Activated T-cell treated with anti-CD3 and anti-CD28 coated beads for 24 hours (primary cell): Measurements from ENCODE around the gene DGKA.

Experiments
- DNase-seq: peaks from one replicate; pipeline ENCODE4 v3.0.0-alpha.2; 2020; ENCODE audit warnings: low read depth

DGKA gene

GRCh38 chr12:55931780-55932550, 1.0 kb downstream of the DGKA start:
- DNase-seq: no peak

DNA sequence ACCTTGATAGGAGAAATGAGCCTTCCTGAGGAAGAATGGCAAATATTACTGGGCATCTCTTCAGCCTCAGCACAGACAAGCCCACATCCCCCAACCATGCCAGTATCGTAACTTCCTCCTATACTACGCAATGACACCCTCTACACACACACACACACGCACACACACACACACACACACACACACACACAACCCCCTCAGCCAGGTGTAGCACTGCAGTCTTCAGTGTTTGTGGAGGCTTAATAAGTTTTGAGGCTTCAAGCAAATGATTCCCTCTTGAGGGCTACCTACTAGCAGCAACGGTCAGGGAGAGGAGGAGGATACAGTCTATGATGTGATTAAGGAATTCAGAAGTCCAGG, 1.6 kb downstream of the DGKA start:
- peak; percentile 42 for DNase-seq

GRCh38 chr12:55933169-55933798, 2.3 kb downstream of the DGKA start:
- no peak for DNase-seq

- DNase-seq: no peak
Measured at GRCh38 chr12:55933799-55934742, 3.1 kb downstream of the DGKA start.

DNA sequence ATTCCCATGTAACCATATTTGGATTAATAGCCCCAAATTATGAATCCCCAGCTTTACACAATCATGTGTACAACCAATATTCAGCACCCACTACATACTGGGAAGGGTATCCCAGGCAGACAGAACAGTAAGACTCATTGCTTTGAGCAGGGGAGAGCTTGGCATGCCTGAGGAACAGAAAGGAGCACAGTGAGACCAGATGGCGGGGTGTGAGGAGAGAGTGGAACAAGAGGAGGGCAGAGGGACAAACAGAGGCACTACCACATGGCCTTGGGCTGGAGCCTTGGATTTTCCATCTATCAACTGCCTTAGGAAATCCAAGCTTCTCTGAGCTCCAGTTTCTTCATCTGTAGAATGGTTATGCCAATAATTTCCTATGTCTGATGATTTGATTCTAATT, 3.8 kb downstream of the DGKA start:
- DNase-seq: no peak

DNA sequence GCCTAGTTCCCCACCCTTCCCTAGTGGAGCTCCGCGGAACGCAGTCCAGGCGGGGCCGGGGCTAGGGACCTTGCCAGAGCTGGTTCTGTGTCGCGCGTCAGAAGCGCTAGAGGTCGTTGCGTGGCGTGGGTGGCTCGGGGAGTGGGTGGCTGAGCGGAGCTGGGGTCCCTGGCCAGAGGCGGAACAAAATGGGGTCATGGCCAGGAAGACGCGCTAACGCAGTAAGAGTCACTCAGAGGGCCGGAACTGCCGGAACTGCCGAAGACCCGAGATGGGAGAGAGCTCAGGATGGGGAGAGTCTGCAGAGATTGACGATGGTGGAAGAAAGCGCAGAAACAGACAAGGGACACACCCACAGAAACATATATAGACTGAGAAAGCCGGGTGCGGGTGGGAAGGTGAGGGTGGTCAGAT, 4.8 kb downstream of the DGKA start:
- no peak for DNase-seq

DNA sequence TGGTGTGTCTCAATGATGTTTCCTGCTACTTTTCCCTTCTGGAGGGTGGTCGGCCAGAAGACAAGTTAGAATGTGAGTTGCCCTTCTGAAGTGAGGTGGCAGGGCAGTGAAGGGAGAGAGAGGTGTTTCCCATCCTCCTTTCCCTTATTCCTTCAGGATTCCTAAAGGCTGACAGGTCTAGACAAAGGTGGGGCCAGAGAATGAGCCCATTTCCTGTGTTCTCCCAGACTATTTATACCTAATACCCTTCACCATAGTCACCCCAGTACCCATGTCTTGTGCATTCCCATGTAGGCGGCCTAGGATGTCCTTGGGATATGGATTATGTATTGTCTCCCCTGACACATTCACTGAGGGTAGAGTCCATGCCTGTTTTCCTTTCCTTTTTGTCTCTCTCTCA, 7.0 kb downstream of the DGKA start:
- DNase-seq: no peak

- DNase-seq: no peak
Measured at GRCh38 chr12:55938826-55939501, 8.0 kb downstream of the DGKA start.

- peak; percentile 79 for DNase-seq
Measured at GRCh38 chr12:55940065-55940732, 9.2 kb downstream of the DGKA start.

DNA sequence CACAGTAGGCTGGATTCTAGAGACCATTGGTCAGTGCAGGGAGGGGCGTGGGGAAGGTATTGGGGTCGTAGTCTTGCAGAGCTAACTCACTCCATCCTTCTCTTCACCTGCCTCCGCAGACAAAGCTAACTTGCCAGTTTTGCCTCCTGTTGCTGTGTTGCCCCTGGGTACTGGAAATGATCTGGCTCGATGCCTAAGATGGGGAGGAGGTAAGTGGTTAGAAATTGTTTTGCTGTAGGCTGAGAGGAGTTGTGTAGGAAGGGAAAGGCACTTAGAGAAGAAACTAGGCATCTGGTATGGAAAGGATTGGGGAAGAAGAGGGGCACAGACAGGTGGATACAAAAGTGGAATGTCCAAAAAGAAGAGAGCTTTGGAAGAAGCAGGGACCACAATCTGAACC, 11.1 kb downstream of the DGKA start:
- DNase-seq: no peak

DNA sequence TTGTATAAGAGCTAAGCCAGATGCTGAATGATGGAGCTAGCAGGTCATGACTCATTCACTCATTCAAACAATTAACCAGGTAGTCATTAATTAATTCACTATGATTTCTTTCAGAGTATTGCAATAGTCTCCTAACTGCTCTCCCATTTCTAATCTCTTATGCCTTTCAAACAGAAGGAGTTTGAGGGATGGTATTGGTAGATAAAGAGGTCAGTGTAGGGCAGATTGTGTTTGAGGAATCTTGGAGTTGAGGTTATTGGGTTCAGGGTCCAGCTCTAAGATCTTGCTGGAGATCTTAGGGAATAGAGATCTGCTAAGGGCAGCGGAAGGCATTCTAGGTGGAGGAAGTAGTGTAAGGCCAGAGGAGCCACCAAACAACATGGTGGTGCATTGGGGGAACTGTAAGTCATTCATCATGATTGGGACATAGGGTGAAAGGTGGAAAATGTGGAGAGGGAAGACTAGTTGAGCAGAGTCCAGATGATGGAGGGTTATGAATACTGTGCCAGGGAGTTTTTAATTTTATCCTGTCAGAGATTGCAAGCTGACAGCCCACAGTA, 11.7 kb downstream of the DGKA start:
- DNase-seq: no peak

DNA sequence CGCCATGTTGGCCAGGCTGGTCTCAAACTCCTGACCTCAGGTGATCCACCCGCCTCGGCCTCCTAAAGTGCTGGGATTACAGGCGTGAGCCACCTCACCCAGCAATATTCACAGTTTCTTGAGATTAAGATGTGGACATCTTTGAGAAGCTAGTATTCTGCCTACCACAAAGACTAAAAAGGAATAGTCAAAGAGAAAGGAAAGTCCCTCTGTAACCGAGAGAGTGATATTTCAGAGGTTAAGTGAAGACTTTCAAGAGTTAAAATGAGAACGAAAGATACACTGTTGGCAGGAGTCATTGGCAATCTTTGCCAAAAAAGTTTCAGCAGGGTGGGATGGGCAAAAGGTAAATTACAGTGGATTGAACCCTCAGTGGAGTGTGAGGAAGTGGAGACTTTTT, 15.6 kb downstream of the DGKA start:
- no peak for DNase-seq

- no peak for DNase-seq
Measured at GRCh38 chr12:55955344-55955743, 24.4 kb downstream of the DGKA start.

GRCh38 chr12:55955800-55956508, 25.0 kb downstream of the DGKA start:
- no peak for DNase-seq

GRCh38 chr12:55957106-55957859, 26.3 kb downstream of the DGKA start:
- DNase-seq: no peak

- DNase-seq: no peak
Measured at GRCh38 chr12:55963760-55964159, 32.8 kb downstream of the DGKA start.

GRCh38 chr12:55965240-55965639, 34.3 kb downstream of the DGKA start:
- DNase-seq: no peak

GRCh38 chr12:55965941-55966407, 35.0 kb downstream of the DGKA start, which contains the start of gene PMEL:
Gene PMEL, minus strand, starts transcription at chr12:55966042. Its CDS starts 31 bp downstream, at chr12:55966011.
- DNase-seq: no peak

DNA sequence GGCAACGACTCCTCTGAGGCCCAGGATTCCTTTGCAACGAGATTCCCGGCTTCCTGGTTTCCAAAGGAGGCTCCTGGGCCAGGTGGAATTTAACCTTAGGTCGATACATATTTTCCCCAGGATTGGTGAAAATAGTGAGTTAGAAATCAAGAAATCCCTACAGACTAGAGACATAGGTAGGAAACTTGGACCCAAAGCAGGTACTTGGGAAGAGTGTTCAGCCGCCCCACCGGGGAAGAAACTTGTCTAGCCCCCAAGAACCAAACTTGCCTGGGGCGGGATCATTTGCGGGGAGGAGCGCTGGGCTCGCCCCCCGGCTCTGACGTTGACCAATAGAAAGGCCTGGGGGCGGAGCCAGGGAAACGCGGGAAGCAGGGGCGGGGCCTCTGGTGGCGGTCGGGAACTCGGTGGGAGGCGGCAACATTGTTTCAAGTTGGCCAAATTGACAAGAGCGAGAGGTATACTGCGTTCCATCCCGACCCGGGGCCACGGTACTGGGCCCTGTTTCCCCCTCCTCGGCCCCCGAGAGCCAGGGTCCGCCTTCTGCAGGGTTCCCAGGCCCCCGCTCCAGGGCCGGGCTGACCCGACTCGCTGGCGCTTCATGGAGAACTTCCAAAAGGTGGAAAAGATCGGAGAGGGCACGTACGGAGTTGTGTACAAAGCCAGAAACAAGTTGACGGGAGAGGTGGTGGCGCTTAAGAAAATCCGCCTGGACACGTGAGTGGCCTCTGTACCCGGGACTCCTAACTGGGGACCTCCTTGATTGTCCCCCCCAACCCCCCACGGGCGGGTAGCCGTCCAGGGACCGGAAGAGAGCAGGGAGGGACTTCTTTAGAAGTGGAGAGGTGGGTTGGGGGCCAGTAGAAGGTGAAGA, 35.7 kb downstream of the DGKA start, which contains the start of gene CDK2:
CDK2 (plus strand) TSS at position 423 of the 874 bp plus-strand sequence; CDS start at position 602, 179 bp downstream.
- DNase-seq: peak; percentile 88
